Mesenchymal stem cell (in vitro differentiated cells and primary cell): Measurements from ENCODE around the gene FBXL17.
A peak's percentile ranks its signal among the peaks of the same experiment; 100 is the strongest.

Source experiments
- DNase-seq: peaks from one replicate; pipeline ENCODE4 v3.0.0-alpha.2; 2013
- H2AFZ ChIP-seq: one replicate; pipeline ENCODE4 v1.6.1; 2013; ENCODE audit warnings: low read depth, mild to moderate bottlenecking, control low read depth, inconsistent platforms, low read length, moderate library complexity
- H2AK5ac ChIP-seq: 2 replicates; pipeline ENCODE4 v1.6.1; 2013; ENCODE audit warnings: low read length, moderate library complexity, mild to moderate bottlenecking, inconsistent platforms; ENCODE audit not compliant: severe bottlenecking
- H2BK120ac ChIP-seq: one replicate; pipeline ENCODE4 v1.6.1; 2013; ENCODE audit warnings: low read depth, mild to moderate bottlenecking, inconsistent platforms, low read length, moderate library complexity
- H2BK12ac ChIP-seq, 2 experiments: one replicate each; pipeline ENCODE4 v1.6.1; 2013; ENCODE audit warnings: inconsistent platforms in 2 of 2, low read length in 2 of 2, mild to moderate bottlenecking in 2 of 2, moderate library complexity in 2 of 2, control low read depth in 1 of 2
- H2BK15ac ChIP-seq: one replicate; pipeline ENCODE4 v1.6.1; 2013; ENCODE audit warnings: mild to moderate bottlenecking, low read depth, inconsistent platforms; ENCODE audit not compliant: poor library complexity, severe bottlenecking
- H2BK5ac ChIP-seq: 2 replicates; pipeline ENCODE4 v1.6.1; 2013; ENCODE audit warnings: low read depth, mild to moderate bottlenecking, low read length, control low read depth, inconsistent platforms; ENCODE audit not compliant: poor library complexity, severe bottlenecking
- H3K14ac ChIP-seq, 2 experiments: one replicate each; pipeline ENCODE4 v1.6.1; 2013; ENCODE audit warnings: inconsistent platforms in 2 of 2, low read length in 2 of 2, control low read depth in 1 of 2, mild to moderate bottlenecking in 1 of 2, moderate library complexity in 1 of 2
- H3K18ac ChIP-seq, 2 experiments: one replicate each; pipeline ENCODE4 v1.6.1; 2013; ENCODE audit warnings: inconsistent platforms in 2 of 2, low read length in 2 of 2, control low read depth in 1 of 2, low read depth in 1 of 2, mild to moderate bottlenecking in 1 of 2
- H3K23ac ChIP-seq, 2 experiments: one replicate each; pipeline ENCODE4 v1.6.1; 2013; ENCODE audit warnings: inconsistent platforms in 2 of 2, low read length in 2 of 2, mild to moderate bottlenecking in 2 of 2, moderate library complexity in 2 of 2, control low read depth in 1 of 2
- H3K27ac ChIP-seq: 2 replicates; pipeline ENCODE4 v1.5.1; 2013; ENCODE audit warnings: mild to moderate bottlenecking, moderate library complexity, low read length, control low read depth, inconsistent platforms; ENCODE audit not compliant: poor library complexity, severe bottlenecking
- H3K27me3 ChIP-seq, 2 experiments: 2 replicates each; pipeline versions ENCODE4 v1.6.1 to v1.7.0; 2013; ENCODE audit warnings: low read length in 2 of 2, mild to moderate bottlenecking in 2 of 2, moderate library complexity in 2 of 2, control low read depth in 1 of 2, inconsistent platforms in 1 of 2; ENCODE audit not compliant: control insufficient read depth in 1 of 2, insufficient read depth in 1 of 2
- H3K36me3 ChIP-seq, 2 experiments: 2 replicates each; pipeline versions ENCODE4 v1.6.1 to v1.7.0; 2013; ENCODE audit warnings: low read length in 2 of 2, control low read depth in 1 of 2, inconsistent platforms in 1 of 2, low read depth in 1 of 2, mild to moderate bottlenecking in 1 of 2; ENCODE audit not compliant: insufficient read depth in 2 of 2, control insufficient read depth in 1 of 2
- H3K4ac ChIP-seq, 2 experiments: one replicate each; pipeline ENCODE4 v1.6.1; 2013; ENCODE audit warnings: inconsistent platforms in 2 of 2, low read length in 2 of 2, mild to moderate bottlenecking in 2 of 2, moderate library complexity in 2 of 2, control low read depth in 1 of 2, low read depth in 1 of 2
- H3K4me1 ChIP-seq: 2 replicates; pipeline ENCODE4 v1.6.1; 2013; ENCODE audit warnings: low read depth, low read length, control low read depth; ENCODE audit not compliant: control insufficient read depth, insufficient read depth
- H3K4me2 ChIP-seq: 2 replicates; pipeline ENCODE4 v1.6.1; 2013; ENCODE audit warnings: low read length, mild to moderate bottlenecking, inconsistent platforms; ENCODE audit not compliant: poor library complexity, severe bottlenecking
- H3K4me3 ChIP-seq, 2 experiments: 2 replicates each; pipeline versions ENCODE4 v1.5.1 to v1.7.0; 2013; ENCODE audit warnings: low read length in 2 of 2, mild to moderate bottlenecking in 2 of 2, control low read depth in 1 of 2, low read depth in 1 of 2; ENCODE audit not compliant: insufficient read depth in 1 of 2
- H3K79me1 ChIP-seq: replicated peaks from 2 replicates; pipeline ENCODE4 v1.6.1; 2013; ENCODE audit warnings: mild to moderate bottlenecking, control low read depth, low read length, inconsistent platforms; ENCODE audit not compliant: poor library complexity, severe bottlenecking
- H3K9ac ChIP-seq: 2 replicates; pipeline ENCODE4 v1.7.0; 2013; ENCODE audit warnings: mild to moderate bottlenecking, low read length, moderate library complexity
- H3K9me3 ChIP-seq: 2 replicates; pipeline ENCODE4 v1.7.0; 2013; ENCODE audit warnings: mild to moderate bottlenecking, low read length; ENCODE audit not compliant: control insufficient read depth
- H4K8ac ChIP-seq: one replicate; pipeline ENCODE4 v1.6.1; 2013; ENCODE audit warnings: inconsistent platforms, mild to moderate bottlenecking, low read length, moderate library complexity
- H4K91ac ChIP-seq: one replicate; pipeline ENCODE4 v1.6.1; 2013; ENCODE audit warnings: mild to moderate bottlenecking, low read length, inconsistent platforms
- WGBS: methylation state at CpG from one replicate; pipeline ENCODE4 v1.1.7; 2013; ENCODE audit warnings: mixed read lengths; 5-methylcytosine and 5-hydroxymethylcytosine counted together

The FBXL17 gene

DNA sequence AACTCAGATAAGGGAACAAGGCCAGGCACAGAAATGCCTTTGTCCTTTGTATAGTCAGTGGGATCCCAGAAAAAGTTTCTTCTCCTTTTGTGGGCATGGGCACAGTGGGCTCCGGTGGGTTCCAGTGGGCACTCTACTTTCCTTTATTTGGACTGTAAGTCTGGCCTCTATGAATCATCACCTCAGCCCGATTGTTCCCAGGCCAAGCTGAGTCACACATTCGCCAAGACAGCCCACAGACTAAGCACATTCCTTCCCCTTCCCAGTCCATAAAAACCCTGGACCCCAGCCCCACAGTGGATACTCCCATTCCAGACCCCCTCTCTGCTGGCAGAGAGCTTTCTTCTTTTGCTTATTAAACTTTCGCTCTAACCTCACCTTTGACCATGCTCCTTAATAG is 165.0 kb downstream of the FBXL17 start:
- H2AFZ ChIP-seq, result no peak overlapping the region
- peaks cover 9% of the 10 kb centered on the region for H3K9me3 ChIP-seq
- H3K36me3 ChIP-seq, result peaks cover 0 to 8% of the 10 kb centered on the region in 2 experiments
- H3K79me1 ChIP-seq, result no peaks in the 10 kb centered on the region
- H3K27ac ChIP-seq, result no peak overlapping the region
- H3K4me2 ChIP-seq, result no peak overlapping the region
- H3K4me3 ChIP-seq, result no peak overlapping the region
- H3K4me1 ChIP-seq, result peaks cover 13% of the 10 kb centered on the region
- peak; percentile 63 for DNase-seq
- H4K91ac ChIP-seq, result no peak overlapping the region
- H2BK15ac ChIP-seq, result no peak overlapping the region
- H3K9ac ChIP-seq, result no peak overlapping the region
- H3K18ac ChIP-seq, result peak overlapping the region in 1 of 2 experiments; percentile 24
- no peaks in the 10 kb centered on the region for H3K27me3 ChIP-seq
- no peak overlapping the region for H2BK12ac ChIP-seq
- 49% methylated on average over 4 of the region's 4 CpGs for WGBS
- H4K8ac ChIP-seq, result no peak overlapping the region
- H3K23ac ChIP-seq, result no peak overlapping the region
- H2AK5ac ChIP-seq, result no peak overlapping the region
- no peak overlapping the region for H3K4ac ChIP-seq
- no peak overlapping the region for H2BK120ac ChIP-seq
- H2BK5ac ChIP-seq, result no peak overlapping the region
- H3K14ac ChIP-seq, result no peak overlapping the region

DNA sequence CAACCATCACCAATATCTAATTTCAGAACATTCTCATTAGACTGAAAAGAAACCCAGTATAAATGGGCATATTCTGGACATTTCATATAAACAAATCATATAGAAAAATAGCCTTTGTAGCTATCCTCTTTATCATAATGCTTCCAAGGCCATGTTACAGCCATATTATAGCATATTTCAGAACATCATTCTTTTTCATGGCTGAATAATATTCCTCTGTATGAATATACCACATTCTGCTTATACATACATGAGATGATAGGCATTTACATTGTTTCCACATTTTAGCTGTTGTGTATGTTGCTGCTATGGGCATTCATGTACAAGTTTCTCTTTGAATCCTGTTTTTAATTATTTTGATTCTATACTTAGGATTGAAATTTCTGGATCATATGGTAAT is 167.0 kb downstream of the FBXL17 start:
- Histone ChIP-seq H3K18ac (no peak overlapping the region), H3K9ac (no peak overlapping the region), H3K9me3 (peaks cover 9% of the 10 kb centered on the region), H2BK15ac (no peak overlapping the region), H2AFZ (no peak overlapping the region), H3K27me3 (no peaks in the 10 kb centered on the region), H4K8ac (no peak overlapping the region), H3K4me3 (no peak overlapping the region), H2AK5ac (no peak overlapping the region), H2BK12ac (no peak overlapping the region), H2BK120ac (no peak overlapping the region), H3K4me2 (no peak overlapping the region), H3K27ac (no peak overlapping the region), H3K23ac (no peak overlapping the region), H3K14ac (no peak overlapping the region), H4K91ac (no peak overlapping the region), H2BK5ac (no peak overlapping the region), H3K79me1 (no peaks in the 10 kb centered on the region), H3K4me1 (peaks cover 13% of the 10 kb centered on the region), H3K4ac (no peak overlapping the region), H3K36me3 (peaks cover 0 to 8% of the 10 kb centered on the region in 2 experiments)
- no peak for DNase-seq

DNA sequence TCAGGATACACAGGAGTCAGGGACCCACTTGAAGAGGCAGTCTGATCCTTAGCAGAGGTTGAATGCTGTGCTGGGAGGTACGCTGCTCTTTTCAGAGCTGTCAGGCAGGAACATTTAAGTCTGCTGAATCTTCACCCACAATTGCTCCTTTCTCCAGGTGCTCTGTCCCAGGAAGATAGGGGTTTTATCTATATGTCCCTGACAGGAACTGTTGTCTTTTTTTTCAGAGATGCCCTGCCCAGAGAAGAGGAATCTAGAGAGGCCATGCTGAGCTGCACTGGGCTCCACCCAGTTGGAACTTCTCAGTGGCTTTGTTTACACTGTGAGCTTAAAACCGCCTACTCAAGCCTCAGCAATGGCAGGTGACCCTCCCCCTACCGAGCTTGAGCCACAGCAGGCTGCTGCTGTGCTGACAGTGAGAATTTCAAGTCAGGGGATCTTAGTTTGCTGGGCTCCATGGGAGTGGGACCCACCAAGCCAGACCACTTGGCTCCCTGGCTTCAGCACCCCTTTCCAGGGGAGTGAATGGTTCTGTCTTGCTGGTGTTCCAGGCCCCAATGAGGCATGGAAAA is 169.0 kb downstream of the FBXL17 start:
- Histone ChIP-seq H3K4ac (peak overlapping the region in 1 of 2 experiments; percentile 37), H2AK5ac (no peak overlapping the region), H3K4me2 (no peak overlapping the region), H3K9me3 (peaks cover 9% of the 10 kb centered on the region), H3K27ac (no peak overlapping the region), H2BK15ac (no peak overlapping the region), H4K8ac (peak overlapping the region; percentile 67), H3K9ac (no peak overlapping the region), H3K23ac (no peak overlapping the region), H2BK120ac (no peak overlapping the region), H3K4me1 (peaks cover 13% of the 10 kb centered on the region), H3K4me3 (no peak overlapping the region), H4K91ac (no peak overlapping the region), H3K27me3 (no peaks in the 10 kb centered on the region), H3K79me1 (no peaks in the 10 kb centered on the region), H2BK5ac (no peak overlapping the region), H3K18ac (peak overlapping the region; percentile 47 to 77), H3K36me3 (peaks cover 0 to 8% of the 10 kb centered on the region in 2 experiments), H3K14ac (no peak overlapping the region), H2BK12ac (peak overlapping the region in 1 of 2 experiments; percentile 55), H2AFZ (no peak overlapping the region)
- peak; percentile 65 for DNase-seq
- WGBS, result 46% methylated on average over 3 of the region's 3 CpGs

DNA sequence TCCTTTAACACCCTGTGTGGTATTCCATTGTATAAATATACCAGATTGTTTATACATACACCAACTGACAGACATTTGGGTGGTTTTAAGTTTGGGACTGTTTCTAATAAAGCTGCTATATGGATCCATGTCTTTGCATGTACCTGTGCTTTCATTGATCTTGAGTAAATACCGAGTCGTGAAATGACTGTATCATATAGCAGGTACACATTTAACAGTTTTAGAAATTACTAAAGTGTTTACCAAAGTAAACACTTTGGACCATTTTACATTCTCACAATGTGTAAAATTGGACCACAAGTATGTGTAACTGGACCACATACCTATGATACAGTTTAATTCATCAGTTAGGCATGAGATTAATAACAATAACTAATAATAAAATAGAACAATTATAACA is 175.2 kb downstream of the FBXL17 start:
- no peaks in the 10 kb centered on the region for H3K9me3 ChIP-seq
- no peak overlapping the region for H3K23ac ChIP-seq
- no peak overlapping the region for H3K14ac ChIP-seq
- no peak overlapping the region for H3K27ac ChIP-seq
- no peaks in the 10 kb centered on the region for H3K27me3 ChIP-seq
- H3K79me1 ChIP-seq, result no peaks in the 10 kb centered on the region
- no peak for DNase-seq
- no peak overlapping the region for H3K4me3 ChIP-seq
- no peaks in the 10 kb centered on the region for H3K4me1 ChIP-seq
- no peak overlapping the region for H3K18ac ChIP-seq
- H3K36me3 ChIP-seq, result no peaks in the 10 kb centered on the region
- no peak overlapping the region for H4K91ac ChIP-seq
- H3K4me2 ChIP-seq, result no peak overlapping the region
- no CpG with 5 or more reads among the region's 2 CpGs for WGBS
- no peak overlapping the region for H2BK15ac ChIP-seq
- no peak overlapping the region for H3K9ac ChIP-seq
- H2AFZ ChIP-seq, result no peak overlapping the region
- H2BK120ac ChIP-seq, result no peak overlapping the region
- H2BK5ac ChIP-seq, result no peak overlapping the region
- no peak overlapping the region for H2AK5ac ChIP-seq
- no peak overlapping the region for H2BK12ac ChIP-seq
- H4K8ac ChIP-seq, result no peak overlapping the region
- H3K4ac ChIP-seq, result no peak overlapping the region
